Vagina (tissue), 2 donors: ENCODE measurements around the gene DENND2C. TPM values are rescaled to one million over a fixed set of nuclear protein-coding genes. Genes with fewer than 3 reads are reported as not detected.

Experiments
- DNase-seq, 2 donors: peaks; one replicate each; pipeline ENCODE4 v3.0.0-alpha.2; 2017; ENCODE audit errors: extremely low spot score in 2 of 2
- H3K27ac ChIP-seq: fragments of 200-600 bp; sonication (generic); one replicate; pipeline ENCODE4 v1.5.1; 2019
- H3K27me3 ChIP-seq: fragments of 200-600 bp; sonication (generic); one replicate; pipeline ENCODE4 v1.5.1; 2019
- H3K36me3 ChIP-seq, 2 donors: fragments of 200-600 bp; sonication (generic); one replicate each; pipeline ENCODE4 v1.5.1; 2017 to 2019
- H3K4me1 ChIP-seq: fragments of 200-600 bp; sonication (generic); one replicate; pipeline ENCODE4 v1.5.1; 2019
- H3K4me3 ChIP-seq, 2 donors: fragments of 200-600 bp; sonication (generic); 1 replicate in 1 of 2; 2 replicates in 1 of 2; pipeline ENCODE4 v1.5.1; 2016 to 2019
- H3K9me3 ChIP-seq: fragments of 200-600 bp; sonication (generic); one replicate; pipeline ENCODE4 v1.5.1; 2019
- CTCF ChIP-seq, 3 experiments: fragments of 450-650 bp in 2 of 3; fragments of 200-600 bp in 1 of 3; sonication (generic) in 1 of 3; IDR thresholded peaks; one replicate each; pipeline ENCODE4 v1.5.1; 2017 to 2019; ENCODE audit warnings: antibody characterized with exemption in 3 of 3, mild to moderate bottlenecking in 2 of 3, moderate library complexity in 2 of 3
- POLR2A ChIP-seq, 2 donors: fragments of 450-650 bp; IDR thresholded peaks; one replicate each; pipeline ENCODE4 v1.6.1; 2017; ENCODE audit warnings: antibody characterized with exemption in 2 of 2, mild to moderate bottlenecking in 2 of 2, moderate library complexity in 2 of 2
- POLR2AphosphoS5 ChIP-seq, 2 donors: sonication (generic); formaldehyde crosslinking; IDR thresholded peaks; one replicate each; pipeline ENCODE4 v1.9.0; 2017; ENCODE audit warnings: antibody characterized with exemption in 2 of 2, mild to moderate bottlenecking in 2 of 2, low read depth in 1 of 2; ENCODE audit not compliant: insufficient read depth in 1 of 2
- intact Hi-C: fragments of 100-400 bp; cut with DNase I; formaldehyde crosslinking; loops from one replicate; pipeline ENCODE4 v1.15.1; 2023
- total RNA-seq: library from RNA; depleted of rRNA; stranded (reverse); fragments of >200 nt; gene quantifications from one replicate; pipeline ENCODE4 v1.2.3, GENCODE V29; 2016

DENND2C gene
- total RNA-seq, 1 donor from 2014 or later: 25.5 TPM

GRCh38 chr1:114670083-114671010 lies 498 bp upstream of the DENND2C start:
- DNase-seq: peak; percentile 96 to 97
- H3K36me3 ChIP-seq: no peaks in the 10 kb centered on the region
- no peaks in the 10 kb centered on the region for H3K27me3 ChIP-seq
- H3K4me3 ChIP-seq: peak overlapping the region; percentile 82 to 89
- intact Hi-C loops: no loop called here
- TF ChIP-seq POLR2A (IDR thresholded peaks at IDR 0.05) (no peak), POLR2AphosphoS5 (IDR thresholded peaks at IDR 0.05; ENCODE audit: insufficient read depth in 1 of 2, low read depth in 1 of 2) (peak in 1 of 2 donors; percentile 84), CTCF (IDR thresholded peaks at IDR 0.05) (no peak)
- H3K9me3 ChIP-seq: no peaks in the 10 kb centered on the region
- H3K4me1 ChIP-seq: peaks cover 11% of the 10 kb centered on the region
- H3K27ac ChIP-seq: peak overlapping the region; percentile 92

- peak overlapping the region; percentile 92 for H3K27ac ChIP-seq
- H3K4me3 ChIP-seq: peak overlapping the region; percentile 82 to 89
- no peaks in the 10 kb centered on the region for H3K9me3 ChIP-seq
- peaks cover 11% of the 10 kb centered on the region for H3K4me1 ChIP-seq
- H3K36me3 ChIP-seq: no peaks in the 10 kb centered on the region
- TF ChIP-seq POLR2AphosphoS5 (IDR thresholded peaks at IDR 0.05; ENCODE audit: insufficient read depth in 1 of 2, low read depth in 1 of 2) (no peak), CTCF (IDR thresholded peaks at IDR 0.05) (no peak), POLR2A (IDR thresholded peaks at IDR 0.05) (no peak)
- intact Hi-C loops: no loop called here
- DNase-seq: no peak
- no peaks in the 10 kb centered on the region for H3K27me3 ChIP-seq
Observed at GRCh38 chr1:114668784-114669561, 876 bp downstream of the DENND2C start.

- TF ChIP-seq POLR2A (IDR thresholded peaks at IDR 0.05): no peak
- TF ChIP-seq CTCF (IDR thresholded peaks at IDR 0.05): no peak
- TF ChIP-seq POLR2AphosphoS5 (IDR thresholded peaks at IDR 0.05; ENCODE audit: insufficient read depth in 1 of 2, low read depth in 1 of 2): no peak
- intact Hi-C loops: no loop called here
- peak overlapping the region; percentile 92 for H3K27ac ChIP-seq
- peaks cover 11% of the 10 kb centered on the region for H3K4me1 ChIP-seq
- no peaks in the 10 kb centered on the region for H3K27me3 ChIP-seq
- H3K4me3 ChIP-seq: peak overlapping the region; percentile 82 to 89
- H3K36me3 ChIP-seq: no peaks in the 10 kb centered on the region
- DNase-seq: no peak
- no peaks in the 10 kb centered on the region for H3K9me3 ChIP-seq
Observed at GRCh38 chr1:114668373-114668772, 1.5 kb downstream of the DENND2C start.

- peaks cover 11% of the 10 kb centered on the region for H3K4me1 ChIP-seq
- H3K9me3 ChIP-seq: no peaks in the 10 kb centered on the region
- no peak for TF ChIP-seq CTCF (IDR thresholded peaks at IDR 0.05)
- no peak overlapping the region for H3K27ac ChIP-seq
- intact Hi-C loops: no loop called here
- no peak overlapping the region for H3K4me3 ChIP-seq
- DNase-seq: no peak
- no peaks in the 10 kb centered on the region for H3K36me3 ChIP-seq
- H3K27me3 ChIP-seq: no peaks in the 10 kb centered on the region
Observed at GRCh38 chr1:114666954-114667353, 2.9 kb downstream of the DENND2C start.
